OCI-LY7 (cell line): ENCODE results near the gene NOCT.

Experiments used
- EZH2phosphoT487 ChIP-seq: fragments of 200-600 bp; sonication (generic); IDR thresholded peaks from 2 replicates; pipeline ENCODE4 v1.6.1; 2018; ENCODE audit warnings: low read depth, borderline replicate concordance, mild to moderate bottlenecking, mixed run types, antibody characterized with exemption, low read length, moderate library complexity, mixed read lengths
- TF ChIP-seq, protein P1 (sequence below): fragments of 200-600 bp; sonication (generic); conservative IDR thresholded peaks from 2 replicates; pipeline ENCODE4 v1.5.1; 2014; ENCODE audit warnings: mild to moderate bottlenecking, antibody characterized with exemption, low read length, moderate library complexity, mixed read lengths

DNA sequence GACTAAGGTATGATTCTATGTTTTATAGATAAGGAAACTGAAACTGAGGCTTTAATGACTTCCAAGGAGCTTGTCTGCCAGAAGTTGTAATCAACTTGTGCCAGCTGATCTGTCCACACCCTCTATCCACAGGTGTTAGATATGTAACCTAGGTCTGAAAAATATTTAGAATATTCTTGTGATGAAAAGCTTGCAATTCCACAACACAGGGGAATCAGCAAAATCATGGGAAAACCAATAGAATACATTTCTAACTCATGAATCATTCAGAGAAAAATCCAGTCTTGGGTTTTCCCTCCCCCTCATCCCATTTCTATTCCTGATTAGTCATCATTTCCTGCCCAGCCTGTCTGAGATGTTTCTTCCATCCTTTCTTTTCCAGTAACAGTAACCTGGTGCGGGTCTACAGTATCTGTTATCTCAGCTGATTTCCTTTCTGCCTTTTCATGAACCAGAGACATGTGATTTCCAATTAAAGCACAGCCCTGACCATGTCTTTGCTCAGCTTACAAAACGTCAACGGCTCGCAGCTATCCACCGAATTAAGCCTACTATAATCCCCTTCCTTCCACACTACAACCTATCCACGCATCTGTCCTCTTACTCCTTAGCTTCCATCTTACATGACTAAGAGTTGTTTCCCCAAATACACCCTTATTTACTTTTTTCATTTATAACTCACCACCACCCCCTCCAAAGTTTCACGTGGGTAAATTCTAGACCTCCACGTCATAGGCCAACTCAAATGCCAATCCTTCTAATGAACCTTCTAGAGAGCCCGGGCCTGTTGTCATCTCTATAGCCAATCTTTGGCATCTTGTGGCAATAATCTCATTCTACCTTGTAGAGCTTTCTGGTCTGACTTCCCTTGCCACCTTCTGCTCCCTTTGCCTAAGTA is 961 bp upstream of the NOCT start:
- TF ChIP-seq, protein P1, sequence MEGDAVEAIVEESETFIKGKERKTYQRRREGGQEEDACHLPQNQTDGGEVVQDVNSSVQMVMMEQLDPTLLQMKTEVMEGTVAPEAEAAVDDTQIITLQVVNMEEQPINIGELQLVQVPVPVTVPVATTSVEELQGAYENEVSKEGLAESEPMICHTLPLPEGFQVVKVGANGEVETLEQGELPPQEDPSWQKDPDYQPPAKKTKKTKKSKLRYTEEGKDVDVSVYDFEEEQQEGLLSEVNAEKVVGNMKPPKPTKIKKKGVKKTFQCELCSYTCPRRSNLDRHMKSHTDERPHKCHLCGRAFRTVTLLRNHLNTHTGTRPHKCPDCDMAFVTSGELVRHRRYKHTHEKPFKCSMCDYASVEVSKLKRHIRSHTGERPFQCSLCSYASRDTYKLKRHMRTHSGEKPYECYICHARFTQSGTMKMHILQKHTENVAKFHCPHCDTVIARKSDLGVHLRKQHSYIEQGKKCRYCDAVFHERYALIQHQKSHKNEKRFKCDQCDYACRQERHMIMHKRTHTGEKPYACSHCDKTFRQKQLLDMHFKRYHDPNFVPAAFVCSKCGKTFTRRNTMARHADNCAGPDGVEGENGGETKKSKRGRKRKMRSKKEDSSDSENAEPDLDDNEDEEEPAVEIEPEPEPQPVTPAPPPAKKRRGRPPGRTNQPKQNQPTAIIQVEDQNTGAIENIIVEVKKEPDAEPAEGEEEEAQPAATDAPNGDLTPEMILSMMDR = no peak
- no peak for TF ChIP-seq EZH2phosphoT487
